Peyer's patch (tissue), 4 donors: Measurements from ENCODE around the gene TSPAN9. TPM values are rescaled to one million over a fixed set of nuclear protein-coding genes. Genes with fewer than 3 reads are reported as not detected.

Experiments
- DNase-seq, 3 donors: peaks; one replicate each; pipeline ENCODE4 v3.0.0-alpha.2; 2017 to 2019
- H3K27ac ChIP-seq, 4 donors: fragments of 200-600 bp; sonication (generic); one replicate each; pipeline ENCODE4 v1.5.1; 2016 to 2019
- H3K27me3 ChIP-seq, 2 donors: fragments of 200-600 bp; sonication (generic); one replicate each; pipeline ENCODE4 v1.5.1; 2019
- H3K36me3 ChIP-seq, 3 donors: fragments of 200-600 bp; sonication (generic); one replicate each; pipeline ENCODE4 v1.5.1; 2016 to 2019
- H3K4me1 ChIP-seq, 4 donors: fragments of 200-600 bp; sonication (generic); one replicate each; pipeline ENCODE4 v1.5.1; 2016 to 2019
- H3K4me3 ChIP-seq, 4 donors: fragments of 200-600 bp; sonication (generic); 1 replicate in 3 of 4; 2 replicates in 1 of 4; pipeline ENCODE4 v1.5.1; 2016 to 2019; ENCODE audit warnings: mild to moderate bottlenecking in 1 of 4
- H3K9me3 ChIP-seq, 4 donors: fragments of 200-600 bp; sonication (generic); one replicate each; pipeline ENCODE4 v1.5.1; 2016 to 2019; ENCODE audit warnings: mild to moderate bottlenecking in 1 of 4
- CTCF ChIP-seq, 6 experiments: fragments of 450-650 bp in 4 of 6; fragments of 200-600 bp in 2 of 6; sonication (generic) in 1 of 6; IDR thresholded peaks; one replicate each; pipeline ENCODE4 v1.5.1; 2017 to 2019; ENCODE audit warnings: antibody characterized with exemption in 6 of 6, mild to moderate bottlenecking in 3 of 6, moderate library complexity in 1 of 6
- POLR2A ChIP-seq, 2 donors: fragments of 450-650 bp; IDR thresholded peaks; one replicate each; pipeline ENCODE4 v1.5.1; 2017; ENCODE audit warnings: antibody characterized with exemption in 2 of 2, mild to moderate bottlenecking in 2 of 2, moderate library complexity in 2 of 2
- total RNA-seq, 4 donors: library from RNA; depleted of rRNA; stranded (reverse); fragments of >200 nt; gene quantifications; one replicate each; pipeline ENCODE4 v1.1.0, GENCODE V29; 2016

Gene TSPAN9
- total RNA-seq, 4 donors from 2014 or later: 7.5 to 23.9 (median 11.8) TPM

GRCh38 chr12:3303410-3304136 lies 226.4 kb downstream of the TSPAN9 start:
- no peak for DNase-seq
- TF ChIP-seq CTCF (IDR thresholded peaks at IDR 0.05) (no peak), POLR2A (IDR thresholded peaks at IDR 0.05) (no peak)
- H3K27ac ChIP-seq: no peak overlapping the region
- no peaks in the 10 kb centered on the region for H3K36me3 ChIP-seq
- H3K27me3 ChIP-seq: no peaks in the 10 kb centered on the region
- no peaks in the 10 kb centered on the region for H3K9me3 ChIP-seq
- peaks cover 0 to 10% (median 5%) of the 10 kb centered on the region in 4 donors for H3K4me1 ChIP-seq
- H3K4me3 ChIP-seq: no peak overlapping the region

- no peak overlapping the region for H3K27ac ChIP-seq
- no peak for DNase-seq
Measured at GRCh38 chr12:3304436-3305165, 227.4 kb downstream of the TSPAN9 start.

GRCh38 chr12:3305464-3305863 lies 228.3 kb downstream of the TSPAN9 start:
- no peak overlapping the region for H3K4me3 ChIP-seq
- no peaks in the 10 kb centered on the region for H3K27me3 ChIP-seq
- no peaks in the 10 kb centered on the region for H3K9me3 ChIP-seq
- no peak for DNase-seq
- peaks cover 0 to 2% (median under 1%) of the 10 kb centered on the region in 4 donors for H3K4me1 ChIP-seq
- no peaks in the 10 kb centered on the region for H3K36me3 ChIP-seq
- no peak for TF ChIP-seq POLR2A (IDR thresholded peaks at IDR 0.05)
- TF ChIP-seq CTCF (IDR thresholded peaks at IDR 0.05): no peak
- no peak overlapping the region for H3K27ac ChIP-seq

More at GRCh38 chr12:3304436-3305165, 227.4 kb downstream of the TSPAN9 start:
- Histone ChIP-seq H3K36me3 (no peaks in the 10 kb centered on the region), H3K27me3 (no peaks in the 10 kb centered on the region), H3K4me1 (peaks cover 0 to 10% (median 5%) of the 10 kb centered on the region in 4 donors), H3K9me3 (no peaks in the 10 kb centered on the region), H3K4me3 (no peak overlapping the region)
- TF ChIP-seq POLR2A (IDR thresholded peaks at IDR 0.05) (no peak), CTCF (IDR thresholded peaks at IDR 0.05) (no peak)

- no peak for TF ChIP-seq CTCF (IDR thresholded peaks at IDR 0.05)
- TF ChIP-seq POLR2A (IDR thresholded peaks at IDR 0.05): no peak
- H3K36me3 ChIP-seq: no peaks in the 10 kb centered on the region
- DNase-seq: no peak
- no peaks in the 10 kb centered on the region for H3K27me3 ChIP-seq
- no peaks in the 10 kb centered on the region for H3K4me1 ChIP-seq
- H3K27ac ChIP-seq: no peak overlapping the region
- H3K4me3 ChIP-seq: no peak overlapping the region
- no peaks in the 10 kb centered on the region for H3K9me3 ChIP-seq
Measured at GRCh38 chr12:3305904-3306619, 228.9 kb downstream of the TSPAN9 start.

- DNase-seq: no peak
- Histone ChIP-seq H3K4me1 (no peaks in the 10 kb centered on the region), H3K9me3 (no peaks in the 10 kb centered on the region), H3K36me3 (no peaks in the 10 kb centered on the region), H3K27ac (no peak overlapping the region), H3K4me3 (no peak overlapping the region), H3K27me3 (no peaks in the 10 kb centered on the region)
- TF ChIP-seq POLR2A (IDR thresholded peaks at IDR 0.05) (no peak), CTCF (IDR thresholded peaks at IDR 0.05) (no peak)
Measured at GRCh38 chr12:3307389-3307788, 230.2 kb downstream of the TSPAN9 start.
